HepG2 (cell line): Measurements from ENCODE around the gene C9orf50.

Source experiments
- ARID2 ChIP-seq: sonication (generic); formaldehyde crosslinking; IDR thresholded peaks from 2 replicates; pipeline ENCODE4 v1.8.1; 2022; ENCODE audit warnings: mild to moderate bottlenecking, missing genetic modification reagents, borderline replicate concordance
- CHD4 ChIP-seq: fragments of 200-600 bp; sonication (generic); IDR thresholded peaks from 2 replicates; pipeline ENCODE4 v1.7.0; 2017; ENCODE audit warnings: mild to moderate bottlenecking, low read length, borderline replicate concordance
- CTCF ChIP-seq: sonication (generic); formaldehyde crosslinking; IDR thresholded peaks from 2 replicates; pipeline ENCODE4 v1.5.0; 2020; ENCODE audit warnings: mild to moderate bottlenecking, missing genetic modification reagents, moderate library complexity
- FOXJ3 ChIP-seq: sonication (generic); formaldehyde crosslinking; IDR thresholded peaks from 2 replicates; pipeline ENCODE4 v1.4.0; 2020; ENCODE audit warnings: missing genetic modification reagents, mild to moderate bottlenecking, borderline replicate concordance
- GABPA ChIP-seq, 2 experiments: IDR thresholded peaks; 2 replicates each; pipeline ENCODE4 v1.6.1; 2011 to 2016; ENCODE audit warnings: low read depth in 2 of 2, low read length in 1 of 2, missing biosample characterization in 1 of 2, missing genetic modification characterization in 1 of 2
- HNRNPH1 ChIP-seq: fragments of 200-400 bp; formaldehyde crosslinking; optimal IDR thresholded peaks from 2 replicates; pipeline ENCODE3; 2017; ENCODE audit warnings: mild to moderate bottlenecking, low read depth, low read length
- PHF20 ChIP-seq: sonication (generic); formaldehyde crosslinking; IDR thresholded peaks from 2 replicates; pipeline ENCODE4 v1.5.0; 2020; ENCODE audit warnings: mild to moderate bottlenecking, missing genetic modification reagents
- RELA ChIP-seq: sonication (generic); formaldehyde crosslinking; IDR thresholded peaks from 2 replicates; pipeline ENCODE4 v1.4.0; 2020; ENCODE audit warnings: missing genetic modification reagents
- RFX5 ChIP-seq: IDR thresholded peaks from 2 replicates; pipeline ENCODE4 v1.6.1; 2011; ENCODE audit warnings: low read depth, low read length, improper control_type of control experiment
- USF2 ChIP-seq, 2 experiments: sonication (generic) in 1 of 2; formaldehyde crosslinking in 1 of 2; IDR thresholded peaks; 2 replicates each; pipeline versions ENCODE4 v1.5.1 to v1.6.1; 2011 to 2020; ENCODE audit warnings: borderline replicate concordance in 1 of 2, low read depth in 1 of 2, low read length in 1 of 2, mild to moderate bottlenecking in 1 of 2, missing genetic modification reagents in 1 of 2, moderate library complexity in 1 of 2
- ZNF251 ChIP-seq: sonication (generic); formaldehyde crosslinking; IDR thresholded peaks from 2 replicates; pipeline ENCODE4 v1.9.0; 2021; ENCODE audit warnings: mild to moderate bottlenecking, missing genetic modification reagents
- ZSCAN29 ChIP-seq: sonication (generic); formaldehyde crosslinking; conservative IDR thresholded peaks from 2 replicates; pipeline ENCODE4 v1.4.0; 2020; ENCODE audit warnings: mild to moderate bottlenecking, missing genetic modification reagents

- TF ChIP-seq USF2 (IDR thresholded peaks at IDR 0.05; ENCODE audit: low read depth, low read length) (no peak), USF2 (CRISPR knock-in tag; IDR thresholded peaks at IDR 0.05; ENCODE audit: borderline replicate concordance) (no peak), ZSCAN29 (CRISPR knock-in tag) (no peak), GABPA (IDR thresholded peaks at IDR 0.05; ENCODE audit: low read depth, low read length) (no peak), GABPA (CRISPR knock-in tag; IDR thresholded peaks at IDR 0.05; ENCODE audit: low read depth) (no peak), CHD4 (no peak), RELA (CRISPR knock-in tag) (no peak), PHF20 (CRISPR knock-in tag) (no peak), FOXJ3 (no peak), HNRNPH1 (no peak), ZNF251 (CRISPR knock-in tag) (no peak), ARID2 (no peak), CTCF (CRISPR knock-in tag) (no peak), RFX5 (no peak)
Observed at GRCh38 chr9:129644365-129644764, 23.5 kb upstream of the C9orf50 start.
